A673 (cell line): Measurements from ENCODE around the gene METRN.

Source experiments
- CTCF ChIP-seq: fragments of 300-800, 200-600 bp; sonication (generic); conservative IDR thresholded peaks from 2 replicates; pipeline ENCODE4 v1.5.1; 2017; ENCODE audit warnings: low read depth, mild to moderate bottlenecking, antibody characterized with exemption, low read length, moderate library complexity, mixed read lengths
- EZH2 ChIP-seq: fragments of 200-600 bp; sonication (generic); IDR thresholded peaks from 2 replicates; pipeline ENCODE4 v1.6.1; 2017; ENCODE audit warnings: borderline replicate concordance, low read depth, mild to moderate bottlenecking, mixed read lengths, antibody characterized with exemption, low read length; ENCODE audit not compliant: poor library complexity, severe bottlenecking

DNA sequence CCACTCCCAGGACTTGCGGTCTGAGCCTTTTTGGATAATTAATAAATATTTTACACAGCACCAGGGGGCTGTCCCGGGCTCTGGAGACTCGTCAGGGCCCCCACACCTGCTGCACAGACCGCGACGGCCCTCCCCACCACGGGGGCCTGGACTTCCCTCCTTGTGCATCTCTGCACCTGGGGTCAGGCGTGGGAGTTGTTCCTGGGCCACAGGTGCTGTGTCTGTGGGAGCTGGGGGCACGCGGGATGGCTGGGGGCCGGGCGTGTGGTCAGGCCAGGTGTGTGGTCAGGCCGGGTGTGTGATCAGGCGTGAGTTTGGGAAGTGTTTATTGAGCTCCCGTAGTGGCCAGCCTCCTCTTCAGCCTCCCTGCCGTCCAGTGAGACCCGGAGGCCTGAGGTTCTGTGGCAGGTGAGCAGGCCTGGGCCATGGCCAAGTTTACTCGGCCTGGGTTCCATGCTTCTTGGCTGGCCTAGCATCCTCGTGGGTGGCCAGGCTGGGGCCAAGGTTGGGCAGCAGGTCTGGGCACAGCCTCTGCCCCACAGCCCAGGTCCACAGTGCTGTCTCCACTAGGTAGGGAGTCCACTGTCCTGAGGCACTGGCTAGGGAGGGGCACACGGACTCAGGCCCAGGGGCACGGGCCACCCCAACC is 36.6 kb upstream of the METRN start:
- TF ChIP-seq CTCF (no peak), EZH2 (no peak)
